ENCODE data around the gene GRK4. TPM values are rescaled to one million over a fixed set of nuclear protein-coding genes. Genes with fewer than 3 reads are reported as not detected.

The GRK4 gene
- total and polyA plus RNA-seq, 2 of the 8 experiments (the other 6 are each of a cell fraction or from before 2014, with no cell fraction given): 0.77 to 1.8 TPM

- Histone ChIP-seq H3K14ac (ENCODE audit: insufficient read length) (no peak overlapping the region), H3K4me2 (ENCODE audit: insufficient read depth in 1 of 2, low read depth in 2 of 2, low read length in 2 of 2) (no peak overlapping the region), H3K56ac (replicated peaks; ENCODE audit: insufficient read length, low read depth, low read length) (no peak overlapping the region), H4K5ac (ENCODE audit: insufficient read length, low read depth, low read length) (no peak overlapping the region), H3K27ac (ENCODE audit: low read depth, low read length) (no peak overlapping the region), H3K27me3 (replicated peaks in 1 of 4; ENCODE audit: control insufficient read depth in 3 of 4, extremely low read depth in 1 of 4, insufficient read depth in 3 of 4, low read length in 3 of 4) (no peaks in the 10 kb centered on the region), H3K4me1 (replicated peaks in 1 of 4; ENCODE audit: control insufficient read depth in 3 of 4, insufficient read depth in 4 of 4, low read length in 3 of 4) (no peaks in the 10 kb centered on the region), H2AFZ (ENCODE audit: low read length) (no peak overlapping the region), H4K20me1 (replicated peaks in 1 of 2; ENCODE audit: control insufficient read depth in 1 of 2, insufficient read depth in 2 of 2, low read length in 2 of 2) (no peaks in the 10 kb centered on the region), H3K23ac (ENCODE audit: insufficient read length) (no peak overlapping the region), H2BK12ac (ENCODE audit: low read depth, low read length) (no peak overlapping the region), H2BK15ac (ENCODE audit: low read length) (no peak overlapping the region), H4K91ac (replicated peaks; ENCODE audit: insufficient read length, low read length) (no peak overlapping the region), H2AK5ac (ENCODE audit: low read depth, low read length) (no peak overlapping the region), H3K23me2 (ENCODE audit: low read depth, low read length) (no peaks in the 10 kb centered on the region), H3K36me3 (ENCODE audit: control insufficient read depth in 2 of 4, insufficient read depth in 4 of 4, low read length in 3 of 4) (no peaks in the 10 kb centered on the region), H3K18ac (ENCODE audit: extremely low read depth, low read length) (no peak overlapping the region), H3K4ac (replicated peaks; ENCODE audit: insufficient read length, low read depth, low read length) (no peak overlapping the region), H3K4me3 (ENCODE audit: extremely low read depth in 1 of 4, insufficient read depth in 2 of 4, low read depth in 3 of 4, low read length in 4 of 4) (no peak overlapping the region), H3K9me3 (ENCODE audit: insufficient read depth in 2 of 2, low read depth in 1 of 2, low read length in 1 of 2) (no peaks in the 10 kb centered on the region), H2BK5ac (ENCODE audit: low read depth, low read length) (no peak overlapping the region), H2BK20ac (ENCODE audit: low read length) (no peak overlapping the region), H4K8ac (ENCODE audit: extremely low read depth, insufficient read depth, low read length) (no peak overlapping the region), H2BK120ac (replicated peaks; ENCODE audit: low read depth, low read length) (no peak overlapping the region), H3K9ac (replicated peaks in 1 of 4; ENCODE audit: extremely low read depth in 1 of 4, low read depth in 3 of 4, low read length in 3 of 4) (no peak overlapping the region), H3K79me2 (ENCODE audit: control insufficient read depth in 1 of 2, insufficient read depth in 2 of 2, low read length in 2 of 2) (no peaks in the 10 kb centered on the region), H3K79me1 (ENCODE audit: low read depth, low read length) (no peaks in the 10 kb centered on the region)
- 93% methylated on average over 7 of the region's 7 CpGs; no CpG with 5 or more reads in 1 of the 2 experiments for WGBS, 2 experiments (ENCODE audit: extremely low coverage in 1 of 2, insufficient coverage in 1 of 2, insufficient read length in 1 of 2, insufficient replicate concordance in 2 of 2, low coverage in 1 of 2, low lambda C conversion rate in 2 of 2, missing lambda C conversion rate in 1 of 2)
- DNase-seq (ENCODE audit: low read depth in 1 of 2, low spot score in 2 of 2) (no peak), FAIRE-seq (no peak)
- ChIA-PET CTCF (ENCODE audit: partially characterized antibody) (interaction anchor here (1.2 to 7.4 kb wide), 2 partner anchors 24 to 32 kb away, joined by 3 to 89 read pairs; no protein-coding TSS in a partner anchor), POLR2A (ENCODE audit: partially characterized antibody) (no interaction called here)
- no peak for TF ChIP-seq CTBP2 (IDR thresholded peaks at IDR 0.05; ENCODE audit: borderline replicate concordance, insufficient read depth, insufficient read length, low read length)
Measured at GRCh38 chr4:3013323-3013722, 50.0 kb downstream of the GRK4 start.
